ENCODE data around the gene CHID1. TPM values are rescaled to one million over a fixed set of nuclear protein-coding genes. Genes with fewer than 3 reads are reported as not detected.

Gene CHID1
- total RNA-seq: 23.4 TPM
- polyA plus RNA-seq: 62.3 TPM

- Histone ChIP-seq H3K27ac (ENCODE audit: low read depth) (peak within 1 kb of the TSS; percentile 79), H3K4me3 (ENCODE audit: low read depth, low read length) (peak within 1 kb of the TSS; percentile 72), H3K4me1 (ENCODE audit: insufficient read depth) (peaks cover 2% of the 10 kb centered on the region), H3K36me3 (ENCODE audit: insufficient read depth) (no peaks in the 10 kb centered on the region)
- under 1% methylated on average over 59 of the region's 59 CpGs for WGBS
- no peak for DNase-seq (ENCODE audit: extremely low spot score)
These were observed at the start of gene CHID1 for GRCh38 chr11:910589-911030. CHID1 (minus strand) TSS chr11:910810; CDS start chr11:904816, 5,994 bp downstream.

- no peaks in the 10 kb centered on the region for H3K36me3 ChIP-seq (ENCODE audit: insufficient read depth)
- H3K4me3 ChIP-seq (ENCODE audit: low read depth, low read length): no peak overlapping the region
- WGBS: 86% methylated on average over 10 of the region's 10 CpGs
- no peaks in the 10 kb centered on the region for H3K4me1 ChIP-seq (ENCODE audit: insufficient read depth)
- H3K27ac ChIP-seq (ENCODE audit: low read depth): no peak overlapping the region
- DNase-seq (ENCODE audit: extremely low spot score): no peak
These were observed 49.0 kb upstream of the CHID1 start for GRCh38 chr11:959608-960007.

DNA sequence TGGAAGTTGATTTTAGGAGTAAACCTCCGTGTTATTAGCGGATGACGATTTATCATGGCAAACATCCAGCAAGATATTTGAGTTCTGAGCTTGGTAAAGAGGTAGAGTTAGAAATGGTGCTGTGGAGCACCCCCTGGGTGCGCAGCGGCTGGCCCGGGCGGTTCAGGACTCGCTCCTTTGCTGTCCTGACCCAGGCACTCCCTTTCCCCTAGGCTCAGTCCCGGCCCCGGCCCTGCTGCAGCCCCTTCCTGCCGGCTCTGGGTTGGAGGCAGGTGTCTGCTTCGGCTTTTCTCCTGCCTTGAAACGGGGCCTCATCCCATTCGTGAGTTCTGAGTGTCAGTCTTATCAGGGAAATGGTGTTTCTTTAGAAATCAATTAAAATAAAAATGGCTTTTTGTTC lies 48.4 kb upstream of the CHID1 start:
- Histone ChIP-seq H3K36me3 (ENCODE audit: insufficient read depth) (no peaks in the 10 kb centered on the region), H3K4me1 (ENCODE audit: insufficient read depth) (no peaks in the 10 kb centered on the region), H3K27ac (ENCODE audit: low read depth) (no peak overlapping the region), H3K4me3 (ENCODE audit: low read depth, low read length) (no peak overlapping the region)
- WGBS: 79% methylated on average over 14 of the region's 14 CpGs
- no peak for DNase-seq (ENCODE audit: extremely low spot score)

GRCh38 chr11:958101-958500 lies 47.5 kb upstream of the CHID1 start:
- Histone ChIP-seq H3K4me1 (ENCODE audit: insufficient read depth) (no peaks in the 10 kb centered on the region), H3K27ac (ENCODE audit: low read depth) (no peak overlapping the region), H3K36me3 (ENCODE audit: insufficient read depth) (no peaks in the 10 kb centered on the region), H3K4me3 (ENCODE audit: low read depth, low read length) (no peak overlapping the region)
- no peak for DNase-seq (ENCODE audit: extremely low spot score)
- WGBS: 95% methylated on average over 7 of the region's 7 CpGs

- no peak overlapping the region for H3K4me3 ChIP-seq (ENCODE audit: low read depth, low read length)
- no peaks in the 10 kb centered on the region for H3K36me3 ChIP-seq (ENCODE audit: insufficient read depth)
- H3K27ac ChIP-seq (ENCODE audit: low read depth): no peak overlapping the region
- no peaks in the 10 kb centered on the region for H3K4me1 ChIP-seq (ENCODE audit: insufficient read depth)
- 81% methylated on average over 11 of the region's 11 CpGs for WGBS
- DNase-seq (ENCODE audit: extremely low spot score): no peak
These were observed 46.8 kb upstream of the CHID1 start for GRCh38 chr11:957212-957920.

GRCh38 chr11:955154-956063 lies 44.8 kb upstream of the CHID1 start:
- Histone ChIP-seq H3K4me1 (ENCODE audit: insufficient read depth) (no peaks in the 10 kb centered on the region), H3K36me3 (ENCODE audit: insufficient read depth) (no peaks in the 10 kb centered on the region), H3K4me3 (ENCODE audit: low read depth, low read length) (no peak overlapping the region), H3K27ac (ENCODE audit: low read depth) (no peak overlapping the region)
- DNase-seq (ENCODE audit: extremely low spot score): no peak
- 79% methylated on average over 15 of the region's 15 CpGs for WGBS

- WGBS: 75% methylated on average over 5 of the region's 5 CpGs
- H3K4me1 ChIP-seq (ENCODE audit: insufficient read depth): no peaks in the 10 kb centered on the region
- no peak overlapping the region for H3K4me3 ChIP-seq (ENCODE audit: low read depth, low read length)
- DNase-seq (ENCODE audit: extremely low spot score): no peak
- no peaks in the 10 kb centered on the region for H3K36me3 ChIP-seq (ENCODE audit: insufficient read depth)
- H3K27ac ChIP-seq (ENCODE audit: low read depth): no peak overlapping the region
These were observed 44.0 kb upstream of the CHID1 start for GRCh38 chr11:954392-955153.

DNA sequence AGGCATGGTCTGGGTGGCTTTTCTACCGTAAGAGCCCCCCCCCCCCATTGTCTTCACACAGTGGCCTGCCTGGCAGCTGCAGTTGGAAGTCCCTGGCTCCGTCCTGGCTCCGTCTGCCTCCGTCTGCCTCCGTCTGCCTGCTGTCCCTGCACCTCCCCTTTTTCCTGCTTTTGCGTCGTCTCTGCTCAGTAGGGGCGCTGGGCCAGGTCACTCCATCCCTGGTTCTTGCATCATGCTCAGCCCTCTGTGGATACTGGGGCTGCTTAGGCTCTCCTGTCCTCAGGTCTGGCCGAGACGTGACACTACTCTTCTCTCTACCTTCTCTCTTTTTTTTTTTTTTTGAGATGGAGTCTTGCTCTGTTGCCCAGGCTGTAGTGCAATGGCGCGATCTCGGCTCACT lies 42.9 kb upstream of the CHID1 start:
- no peak for DNase-seq (ENCODE audit: extremely low spot score)
- Histone ChIP-seq H3K4me1 (ENCODE audit: insufficient read depth) (no peaks in the 10 kb centered on the region), H3K27ac (ENCODE audit: low read depth) (no peak overlapping the region), H3K4me3 (ENCODE audit: low read depth, low read length) (no peak overlapping the region), H3K36me3 (ENCODE audit: insufficient read depth) (no peaks in the 10 kb centered on the region)
- WGBS: 72% methylated on average over 13 of the region's 13 CpGs

- H3K4me3 ChIP-seq (ENCODE audit: low read depth, low read length): no peak overlapping the region
- no peaks in the 10 kb centered on the region for H3K4me1 ChIP-seq (ENCODE audit: insufficient read depth)
- 76% methylated on average over 18 of the region's 18 CpGs for WGBS
- no peak for DNase-seq (ENCODE audit: extremely low spot score)
- no peaks in the 10 kb centered on the region for H3K36me3 ChIP-seq (ENCODE audit: insufficient read depth)
- no peak overlapping the region for H3K27ac ChIP-seq (ENCODE audit: low read depth)
These were observed 42.1 kb upstream of the CHID1 start for GRCh38 chr11:952406-953385.

DNA sequence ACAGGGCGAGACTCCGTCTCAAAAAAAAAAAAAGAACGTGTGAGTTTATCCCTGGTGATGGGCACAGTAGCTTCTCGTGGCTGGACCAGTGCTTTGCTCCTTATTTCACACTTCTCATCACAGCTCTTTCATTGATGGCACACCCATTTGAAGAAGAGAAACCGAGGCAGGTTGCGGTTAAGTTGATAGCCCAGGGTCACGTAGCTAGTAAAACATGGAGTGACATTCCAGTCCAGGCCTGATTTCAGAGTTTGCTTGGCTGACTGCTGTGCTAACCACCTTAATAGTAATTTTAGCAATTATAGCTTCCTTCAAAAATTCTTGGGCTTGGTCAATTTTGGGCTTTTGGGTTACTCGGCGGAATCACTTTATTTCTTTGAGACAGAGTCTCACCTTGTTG lies 40.9 kb upstream of the CHID1 start:
- no peak overlapping the region for H3K4me3 ChIP-seq (ENCODE audit: low read depth, low read length)
- no peaks in the 10 kb centered on the region for H3K36me3 ChIP-seq (ENCODE audit: insufficient read depth)
- no peak overlapping the region for H3K27ac ChIP-seq (ENCODE audit: low read depth)
- WGBS: 95% methylated on average over 9 of the region's 9 CpGs
- no peak for DNase-seq (ENCODE audit: extremely low spot score)
- no peaks in the 10 kb centered on the region for H3K4me1 ChIP-seq (ENCODE audit: insufficient read depth)

GRCh38 chr11:947744-948143 lies 37.1 kb upstream of the CHID1 start:
- Histone ChIP-seq H3K27ac (ENCODE audit: low read depth) (no peak overlapping the region), H3K36me3 (ENCODE audit: insufficient read depth) (no peaks in the 10 kb centered on the region), H3K4me1 (ENCODE audit: insufficient read depth) (no peaks in the 10 kb centered on the region), H3K4me3 (ENCODE audit: low read depth, low read length) (no peak overlapping the region)
- WGBS: 94% methylated on average over 4 of the region's 4 CpGs
- DNase-seq (ENCODE audit: extremely low spot score): no peak

- 70% methylated on average over 9 of the region's 9 CpGs for WGBS
- H3K36me3 ChIP-seq (ENCODE audit: insufficient read depth): no peaks in the 10 kb centered on the region
These were observed 35.4 kb upstream of the CHID1 start for GRCh38 chr11:945986-946385.

More at GRCh38 chr11:945986-946385, 35.4 kb upstream of the CHID1 start:
- H3K4me3 ChIP-seq (ENCODE audit: low read depth, low read length): no peak overlapping the region
- no peak overlapping the region for H3K27ac ChIP-seq (ENCODE audit: low read depth)
- no peak for DNase-seq (ENCODE audit: extremely low spot score)
- H3K4me1 ChIP-seq (ENCODE audit: insufficient read depth): no peaks in the 10 kb centered on the region

Data from urinary bladder (tissue), 4 donors.